Measurements from ENCODE around the gene SLC6A5. TPM values are rescaled to one million over a fixed set of nuclear protein-coding genes. Genes with fewer than 3 reads are reported as not detected.
A peak's percentile ranks its signal among the peaks of the same experiment; 100 is the strongest.

The SLC6A5 gene
- total and polyA plus RNA-seq, 2 of the 4 experiments (the other 2 are of a cell fraction), result not detected

DNA sequence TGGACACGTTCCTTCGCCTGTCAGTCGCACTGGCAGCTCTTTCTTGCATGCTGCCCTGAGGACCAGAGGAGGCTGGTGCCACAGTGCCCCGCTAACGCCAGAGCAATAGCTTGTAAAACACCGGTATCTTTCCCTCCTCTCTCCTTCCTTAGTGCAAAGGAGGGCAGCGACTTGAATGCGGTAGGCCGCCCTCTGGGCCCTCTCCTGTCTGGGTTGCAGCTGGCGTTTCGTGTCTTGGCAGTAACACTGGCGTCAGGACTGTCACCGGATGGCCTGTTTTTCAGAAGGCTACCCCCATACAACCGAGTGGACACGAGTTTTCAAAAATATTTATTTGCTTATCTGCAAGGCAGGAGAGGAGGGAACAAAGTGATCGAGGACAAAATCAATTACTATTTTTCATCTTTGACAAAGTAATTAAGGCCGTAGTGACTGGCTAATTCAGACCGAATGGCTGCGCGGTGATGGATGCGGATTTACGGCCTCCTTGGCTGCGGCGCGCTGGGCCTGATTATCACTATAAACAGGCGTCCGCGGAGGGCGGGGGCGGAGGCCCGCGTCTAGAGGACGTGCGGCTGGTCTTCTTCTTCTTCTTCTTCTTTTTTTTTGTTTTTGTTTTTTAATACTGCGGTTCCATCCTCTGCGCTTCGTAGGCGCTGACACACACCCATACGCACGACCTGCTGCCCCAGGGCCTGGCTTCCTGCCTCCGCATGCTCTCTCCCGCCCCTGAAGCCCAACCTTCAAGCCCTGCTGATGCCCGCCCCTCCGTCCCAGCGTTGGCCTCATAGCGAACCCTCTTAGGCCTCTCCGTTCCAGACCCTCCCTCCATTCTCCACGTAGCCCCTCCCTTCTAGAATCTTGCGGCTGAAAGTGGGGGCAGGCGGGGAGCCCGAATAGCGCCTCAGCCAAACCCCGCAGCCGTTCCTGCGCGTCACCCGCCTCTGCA, 2.9 kb upstream of the SLC6A5 start:
- H3K4me1 ChIP-seq (ENCODE audit: control insufficient read depth, insufficient read depth, low read length), result no peaks in the 10 kb centered on the region
- peaks cover 50% of the 10 kb centered on the region for H3K27me3 ChIP-seq (ENCODE audit: control insufficient read depth, insufficient read depth, low read length)
- no peak overlapping the region for H2BK120ac ChIP-seq (ENCODE audit: low read depth, low read length)
- H3K36me3 ChIP-seq (ENCODE audit: control insufficient read depth, insufficient read depth, low read length), result no peaks in the 10 kb centered on the region
- H2AFZ ChIP-seq (replicated peaks; ENCODE audit: low read length, poor library complexity), result peak overlapping the region; percentile 32
- no peak overlapping the region for H4K5ac ChIP-seq (ENCODE audit: low read depth, low read length)
- DNase-seq (no peak), ATAC-seq (ENCODE audit: low read depth) (no peak)
- H3K23ac ChIP-seq (ENCODE audit: low read depth, low read length), result no peak overlapping the region
- no peaks in the 10 kb centered on the region for H4K20me1 ChIP-seq (ENCODE audit: insufficient read depth, low read length)
- no peak overlapping the region for H3K4ac ChIP-seq (ENCODE audit: low read depth, low read length)
- no peaks in the 10 kb centered on the region for H3K9me1 ChIP-seq (ENCODE audit: insufficient read depth, low read length)
- no peak overlapping the region for H4K91ac ChIP-seq (ENCODE audit: insufficient read depth, low read depth, low read length)
- ChIA-PET POLR2A (ENCODE audit: unreplicated experiment) (no interaction called here), CTCF (no interaction called here)
- no peak overlapping the region for H3K9ac ChIP-seq (ENCODE audit: low read depth, low read length)
- no peak overlapping the region for H3K27ac ChIP-seq (ENCODE audit: insufficient read depth, low read length)
- H3K14ac ChIP-seq (replicated peaks; ENCODE audit: low read depth, low read length), result no peak overlapping the region
- intact Hi-C loops (cut with micrococcal nuclease) (loop anchor here (10.0 kb wide), 2 partner anchors 142 to 442 kb away; no protein-coding TSS in a partner anchor), dilution Hi-C loops (cut with HindIII; ENCODE audit: low sequenced_read_pairs, unreplicated experiment) (no loop called here), in situ Hi-C loops (cut with MboI; ENCODE audit: low sequenced_read_pairs) (no loop called here)
- no peak overlapping the region for H3K4me2 ChIP-seq (ENCODE audit: low read depth, low read length)
- WGBS, 2 experiments (ENCODE audit: extremely low coverage in 2 of 2, insufficient read length in 1 of 2), result 7% methylated on average over 22 of the region's 57 CpGs; no CpG with 5 or more reads in 1 of the 2 experiments
- no TSS peak for BruUV-seq (replicated peaks)
- H3K4me3 ChIP-seq (ENCODE audit: insufficient read depth, low read depth, low read length), result no peak overlapping the region
- no peaks in the 10 kb centered on the region for H3K79me1 ChIP-seq (ENCODE audit: low read depth in 1 of 2, low read length in 2 of 2)
- TF ChIP-seq RCOR1 (IDR thresholded peaks at IDR 0.05; ENCODE audit: insufficient replicate concordance, low read length) (no peak), CHD1 (IDR thresholded peaks at IDR 0.05; ENCODE audit: low read depth, low read length) (no peak), RAD21 (IDR thresholded peaks at IDR 0.05; ENCODE audit: low read length) (no peak), BHLHE40 (IDR thresholded peaks at IDR 0.05; ENCODE audit: low read depth, low read length) (no peak)
- TF ChIP-seq, protein P1, sequence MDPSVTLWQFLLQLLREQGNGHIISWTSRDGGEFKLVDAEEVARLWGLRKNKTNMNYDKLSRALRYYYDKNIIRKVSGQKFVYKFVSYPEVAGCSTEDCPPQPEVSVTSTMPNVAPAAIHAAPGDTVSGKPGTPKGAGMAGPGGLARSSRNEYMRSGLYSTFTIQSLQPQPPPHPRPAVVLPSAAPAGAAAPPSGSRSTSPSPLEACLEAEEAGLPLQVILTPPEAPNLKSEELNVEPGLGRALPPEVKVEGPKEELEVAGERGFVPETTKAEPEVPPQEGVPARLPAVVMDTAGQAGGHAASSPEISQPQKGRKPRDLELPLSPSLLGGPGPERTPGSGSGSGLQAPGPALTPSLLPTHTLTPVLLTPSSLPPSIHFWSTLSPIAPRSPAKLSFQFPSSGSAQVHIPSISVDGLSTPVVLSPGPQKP (IDR thresholded peaks at IDR 0.05; ENCODE audit: borderline replicate concordance, low read depth, low read length), result no peak
- TF ChIP-seq, protein P2, sequence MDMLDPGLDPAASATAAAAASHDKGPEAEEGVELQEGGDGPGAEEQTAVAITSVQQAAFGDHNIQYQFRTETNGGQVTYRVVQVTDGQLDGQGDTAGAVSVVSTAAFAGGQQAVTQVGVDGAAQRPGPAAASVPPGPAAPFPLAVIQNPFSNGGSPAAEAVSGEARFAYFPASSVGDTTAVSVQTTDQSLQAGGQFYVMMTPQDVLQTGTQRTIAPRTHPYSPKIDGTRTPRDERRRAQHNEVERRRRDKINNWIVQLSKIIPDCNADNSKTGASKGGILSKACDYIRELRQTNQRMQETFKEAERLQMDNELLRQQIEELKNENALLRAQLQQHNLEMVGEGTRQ (IDR thresholded peaks at IDR 0.05; ENCODE audit: low read depth, low read length), result no peak
- peaks cover 2% of the 10 kb centered on the region; the same call in 1 of the 2 replicates for H3K9me3 ChIP-seq (ENCODE audit: control insufficient read depth, insufficient read depth, low read length)
- no peak overlapping the region for H2AK9ac ChIP-seq (replicated peaks; ENCODE audit: low read depth, low read length, poor library complexity)
- H2AK5ac ChIP-seq (ENCODE audit: low read depth, low read length), result no peak overlapping the region
- no peak overlapping the region for H3K18ac ChIP-seq (ENCODE audit: low read depth, low read length)
- no peak overlapping the region for H2BK15ac ChIP-seq (ENCODE audit: low read depth, low read length)
- no peak overlapping the region for H2BK5ac ChIP-seq (ENCODE audit: low read depth, low read length, poor library complexity, severe bottlenecking)
- H4K8ac ChIP-seq (ENCODE audit: low read depth in 2 of 2, low read length in 2 of 2), result no peak overlapping the region
- H2BK20ac ChIP-seq (ENCODE audit: low read depth, low read length), result no peak overlapping the region
- no peak overlapping the region for H3K56ac ChIP-seq (ENCODE audit: extremely low read depth, insufficient read depth, low read length)

Data from IMR-90 (cell line).